DMS153 (cell line): ENCODE measurements around the gene KCNK18.
"Not testable (repeated sequence)": the region's sequence is repeated elsewhere in the genome, so short reads cannot be mapped to it uniquely, and the experiment has no call there.

Experiments
- DNase-seq: peaks from one replicate; lab custom pipeline; 2025; lab: John Stamatoyannopoulos, UW

The KCNK18 gene

DNA sequence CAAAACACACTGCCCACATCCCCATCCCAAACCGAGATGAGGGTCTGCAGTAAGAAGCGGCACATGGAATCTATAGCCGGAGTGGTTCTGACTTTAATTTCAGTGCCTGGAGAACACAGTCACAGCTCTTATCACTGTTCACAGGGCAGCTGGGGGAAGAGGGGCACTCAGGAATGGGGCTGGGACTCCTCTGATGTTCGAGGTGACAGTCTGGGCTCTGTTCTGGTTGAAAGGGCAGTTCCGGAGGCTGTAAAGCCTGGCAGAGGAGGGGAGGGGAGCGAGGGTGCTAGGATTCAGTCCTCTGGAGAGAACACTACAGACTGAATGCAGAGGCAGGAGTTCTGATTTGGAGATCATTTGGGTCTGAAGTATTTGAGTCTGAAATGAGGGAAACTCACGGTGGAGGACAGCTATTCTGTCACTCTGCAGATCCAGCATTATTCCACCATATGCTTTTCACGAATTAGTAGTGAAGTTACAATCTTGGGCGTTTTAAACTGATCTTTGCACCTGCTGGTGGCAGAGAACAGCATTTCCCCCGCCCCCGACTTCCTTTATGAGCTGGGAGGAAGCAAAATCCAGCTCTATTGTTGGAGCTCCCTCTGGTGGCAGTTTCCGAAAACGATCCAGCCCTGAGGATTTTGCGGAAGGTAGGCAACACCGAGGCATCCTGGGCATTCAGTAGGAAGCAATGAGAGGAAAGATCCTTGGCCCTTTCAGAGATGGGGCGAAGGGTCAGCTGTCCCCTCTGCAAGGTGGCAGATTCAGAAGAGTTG lies 22.7 kb upstream of the KCNK18 start:
- DNase-seq, result peak; percentile 51

DNA sequence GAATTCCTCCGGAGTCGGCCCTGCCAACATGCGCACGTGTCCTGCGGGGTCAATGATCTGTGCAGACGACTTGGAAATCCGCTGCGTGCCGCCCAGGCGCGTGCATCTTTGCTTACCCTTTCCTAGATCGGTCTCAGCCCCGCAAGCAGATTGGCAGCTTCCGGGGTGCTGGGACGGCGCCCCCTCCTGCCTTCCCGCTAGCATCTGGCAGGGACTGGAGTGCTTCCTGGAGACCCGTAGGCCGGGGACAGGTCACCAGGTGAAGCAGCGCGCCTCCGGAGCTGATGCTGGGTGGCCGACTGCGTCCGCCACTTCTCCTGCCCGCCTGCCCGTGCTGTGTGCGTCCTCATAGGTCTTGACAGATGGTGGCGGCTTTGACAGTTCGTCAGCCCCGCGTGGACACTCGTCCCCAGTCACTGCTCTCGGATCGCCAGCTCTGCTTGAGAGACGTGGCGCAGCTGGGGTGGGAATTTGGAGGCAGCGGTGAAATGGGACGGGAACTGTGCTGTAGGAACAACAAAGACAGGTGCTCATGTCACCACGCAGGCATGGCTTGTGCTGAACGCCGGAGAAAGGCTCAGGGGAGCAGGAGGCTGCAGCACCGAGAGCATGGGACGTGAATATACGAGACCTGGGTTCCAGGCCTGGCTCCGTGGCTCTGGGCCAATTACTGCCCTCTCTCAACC lies 21.9 kb upstream of the KCNK18 start:
- no peak for DNase-seq

DNA sequence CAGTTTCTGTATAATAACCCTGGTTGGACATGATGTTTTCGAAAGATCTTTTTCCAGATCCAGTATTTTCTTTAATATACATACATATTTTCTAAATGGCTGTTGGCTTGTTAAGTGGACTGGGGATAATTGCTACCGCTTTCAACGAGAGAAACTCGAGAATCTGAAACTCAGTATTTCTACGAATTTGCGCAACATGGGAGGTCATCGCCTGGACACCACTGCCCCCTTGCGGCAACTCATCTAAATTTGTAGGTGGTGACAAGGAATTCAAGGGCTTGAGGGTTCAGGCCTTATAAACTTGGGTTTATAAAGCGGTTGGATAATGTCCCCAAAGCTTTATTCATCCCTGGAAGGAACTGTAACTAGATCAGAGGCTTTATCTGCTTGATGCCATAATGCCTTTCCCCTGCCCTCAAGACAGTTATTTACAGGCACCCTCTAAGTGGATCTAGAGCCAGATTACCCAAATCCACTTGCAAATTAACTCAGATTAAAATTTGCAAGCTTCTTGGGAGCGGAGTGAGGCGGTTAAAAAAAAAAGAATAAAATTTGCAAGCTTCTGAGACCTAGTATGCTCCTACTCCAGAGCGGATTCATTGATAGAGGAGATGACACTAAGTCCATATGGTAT lies 21.3 kb upstream of the KCNK18 start:
- DNase-seq, result no peak

DNA sequence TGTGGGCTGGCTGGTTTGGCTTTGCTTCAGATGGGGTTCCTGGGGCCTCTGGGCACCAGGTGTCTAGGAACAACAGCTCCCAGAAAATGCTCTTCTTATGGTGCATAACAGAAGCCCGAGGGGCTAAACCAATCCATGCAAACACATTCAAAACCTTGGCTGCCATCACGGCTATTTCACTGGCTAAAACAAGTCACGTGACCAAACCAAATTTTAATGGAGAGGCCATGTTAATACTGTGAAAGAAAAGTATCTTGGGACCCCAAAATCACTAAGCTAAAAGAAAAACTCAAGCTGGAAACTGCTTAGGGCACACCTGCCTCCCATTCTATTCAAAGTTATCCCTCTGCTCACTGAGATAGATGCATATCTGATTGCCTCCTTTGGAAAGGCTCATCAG lies 19.1 kb upstream of the KCNK18 start:
- DNase-seq, result no peak

DNA sequence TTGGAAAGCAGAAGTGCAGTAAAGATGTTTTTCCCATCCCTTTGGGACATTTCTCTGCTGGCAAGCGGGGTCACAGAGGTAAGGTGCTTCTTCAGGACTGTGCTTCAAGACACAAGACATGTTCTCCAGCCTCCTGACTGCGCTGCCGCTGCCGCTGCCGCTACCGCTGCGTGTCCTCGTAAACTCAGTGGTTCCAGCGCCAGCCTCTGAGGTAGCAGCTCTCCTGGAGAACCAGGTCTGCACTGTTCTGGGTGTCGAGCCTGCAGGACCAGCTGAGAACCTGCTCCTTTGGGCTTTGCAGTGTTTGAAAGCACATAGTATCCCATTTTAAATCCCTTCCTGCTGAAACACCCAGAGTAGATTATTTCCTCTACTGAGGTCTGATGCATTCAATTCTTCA lies 13.0 kb upstream of the KCNK18 start:
- no peak for DNase-seq

DNA sequence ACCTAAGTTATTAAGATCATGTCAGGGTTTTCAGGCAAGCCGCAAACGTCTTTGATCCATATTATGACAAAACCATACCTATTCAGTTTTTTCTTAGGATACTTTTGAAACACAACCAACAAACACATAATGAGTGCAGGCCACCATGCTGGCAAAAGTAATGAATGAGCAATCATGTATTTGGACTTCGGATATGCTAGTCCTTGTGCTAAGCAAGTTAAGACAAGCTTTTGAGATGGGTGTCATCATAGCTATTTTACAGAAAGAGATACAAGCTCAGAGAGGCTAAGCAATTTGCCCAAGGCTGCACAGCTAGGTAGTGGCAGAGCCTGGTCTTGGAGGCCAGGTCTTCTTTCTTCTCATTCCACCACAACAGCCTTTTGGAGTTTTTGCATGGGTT lies 12.5 kb upstream of the KCNK18 start:
- no peak for DNase-seq

DNA sequence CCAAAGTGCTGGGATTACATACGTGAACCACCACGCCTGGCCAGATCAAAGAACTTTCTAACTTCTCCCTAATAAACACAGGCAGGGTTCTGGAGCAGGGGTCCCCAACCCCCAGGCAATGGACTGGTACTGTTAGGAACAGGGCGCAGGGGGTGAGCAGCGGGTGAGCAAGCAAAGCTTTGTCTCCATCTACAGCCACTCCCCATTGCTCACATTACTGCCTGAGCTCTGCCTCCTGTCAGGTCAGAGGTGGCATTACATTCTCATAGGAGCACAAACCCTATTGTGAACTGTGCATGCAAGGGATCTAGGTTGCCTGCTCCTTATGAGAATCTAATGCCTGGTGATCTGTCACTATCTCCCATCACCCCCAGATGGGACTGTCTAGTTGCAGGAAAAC lies 11.5 kb upstream of the KCNK18 start:
- DNase-seq, result not testable (repeated sequence)

DNA sequence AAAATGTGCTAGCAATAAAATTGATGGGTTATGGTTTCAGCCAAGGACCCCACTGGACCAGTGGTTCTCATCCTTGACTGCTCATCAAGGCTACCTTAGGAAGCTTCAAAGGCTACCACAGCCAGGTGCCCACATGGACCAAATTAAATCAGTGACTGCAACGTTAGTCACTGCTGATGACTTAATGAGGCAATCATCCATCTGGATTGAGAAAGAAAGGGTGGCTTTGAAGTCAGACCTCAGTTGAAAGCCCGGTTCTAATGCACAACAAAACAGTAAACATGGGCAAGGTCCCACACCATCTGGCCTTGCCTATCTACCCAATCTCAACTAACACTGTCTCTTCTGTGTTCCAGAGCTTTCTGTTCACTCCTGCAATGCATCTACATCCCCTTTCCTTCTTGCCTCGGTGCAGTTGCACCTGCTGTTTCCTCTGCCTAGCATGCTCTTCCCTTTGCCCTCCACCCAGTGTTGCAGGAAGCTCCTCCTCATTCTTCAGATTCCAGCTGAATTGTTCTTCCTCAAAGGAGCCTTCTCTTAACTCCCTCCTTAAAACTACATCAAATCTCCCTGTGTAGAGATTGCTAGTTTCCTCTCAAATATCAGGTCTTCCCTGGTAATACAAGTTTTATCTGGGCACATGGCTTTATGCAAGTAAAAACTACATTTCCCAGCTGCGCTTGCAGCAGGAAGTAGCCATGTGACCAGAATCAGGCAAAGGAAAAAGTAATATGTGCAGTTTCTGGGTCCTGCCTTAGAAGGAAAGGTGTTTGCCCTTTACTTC lies 10.3 kb upstream of the KCNK18 start:
- no peak for DNase-seq

DNA sequence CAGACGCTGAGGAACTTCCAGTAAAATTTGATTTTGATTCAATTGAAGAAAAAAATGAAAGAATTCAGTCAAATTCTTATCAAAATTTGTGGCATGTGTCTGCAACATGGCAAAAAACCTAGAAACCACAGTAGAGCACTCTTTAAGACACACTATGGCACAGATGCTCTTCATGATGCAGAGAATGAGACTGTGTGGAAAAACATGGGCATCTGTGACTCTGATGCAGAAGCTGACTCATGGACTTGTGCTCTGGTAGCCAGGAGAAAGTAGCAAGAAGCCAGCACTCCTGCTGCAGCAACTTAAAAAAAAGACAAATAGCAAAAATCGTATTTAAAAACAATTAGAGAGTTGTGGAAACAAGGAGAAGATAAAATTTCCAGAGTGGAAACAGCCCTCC lies 8.9 kb upstream of the KCNK18 start:
- no peak for DNase-seq

DNA sequence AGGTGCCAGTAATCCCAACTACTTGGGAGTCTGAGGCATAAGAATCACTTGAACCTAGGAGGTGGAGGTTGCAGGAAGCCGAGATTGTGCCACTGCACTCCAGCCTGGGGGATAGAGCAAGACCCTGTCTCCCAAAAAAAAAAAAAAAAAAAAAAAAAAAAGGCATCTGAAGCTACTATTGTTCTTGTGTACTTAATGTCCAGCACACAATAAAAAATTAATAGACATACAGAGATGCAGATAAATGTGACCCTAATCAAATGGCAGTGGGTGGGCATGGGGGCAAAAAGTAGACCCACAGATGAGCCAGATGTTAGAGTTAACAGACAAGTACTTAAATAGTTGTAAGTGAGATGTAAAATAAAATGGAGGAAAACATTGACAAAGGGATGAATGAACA lies 7.7 kb upstream of the KCNK18 start:
- no peak for DNase-seq

DNA sequence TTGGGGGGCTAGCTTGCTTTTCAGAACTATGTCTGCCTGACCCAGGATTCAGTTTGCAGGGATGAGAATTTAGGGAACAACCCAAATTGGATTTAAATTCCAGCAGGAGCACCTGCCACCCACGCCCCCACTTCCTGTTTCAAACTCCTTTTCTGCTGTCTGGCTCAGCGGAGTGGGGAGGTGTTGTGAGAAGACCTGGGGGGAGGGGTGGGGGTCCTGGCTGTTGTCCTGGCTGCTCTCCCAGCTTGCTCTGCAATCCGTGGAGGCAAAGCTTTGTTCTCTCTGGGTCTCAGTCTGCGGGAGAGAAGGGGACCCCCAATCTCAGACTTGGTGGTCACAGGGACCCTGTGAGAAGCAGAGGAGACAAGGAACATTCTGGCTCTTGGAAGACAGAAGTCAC lies 799 bp downstream of the KCNK18 start:
- DNase-seq, result no peak

DNA sequence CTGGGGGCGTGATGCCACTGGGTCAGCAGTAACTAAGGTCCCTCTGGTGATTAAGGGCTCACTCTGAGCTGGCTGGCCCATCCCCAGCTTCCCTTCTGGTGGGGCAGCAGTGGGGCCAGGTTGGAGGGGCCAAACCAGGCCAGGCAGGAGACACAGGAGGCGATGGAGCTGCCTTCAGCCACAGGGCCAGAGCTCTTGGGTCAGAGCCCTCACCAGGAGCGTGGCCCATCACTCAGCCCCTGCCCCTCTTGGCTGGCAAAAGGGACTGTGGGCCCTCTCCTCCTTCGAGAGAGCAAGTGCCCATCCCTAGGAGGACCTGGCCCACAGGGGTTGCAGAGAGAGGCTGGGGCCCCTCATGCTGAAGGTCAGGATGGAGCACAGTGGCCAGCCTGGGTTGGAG lies 4.5 kb downstream of the KCNK18 start:
- DNase-seq, result no peak

DNA sequence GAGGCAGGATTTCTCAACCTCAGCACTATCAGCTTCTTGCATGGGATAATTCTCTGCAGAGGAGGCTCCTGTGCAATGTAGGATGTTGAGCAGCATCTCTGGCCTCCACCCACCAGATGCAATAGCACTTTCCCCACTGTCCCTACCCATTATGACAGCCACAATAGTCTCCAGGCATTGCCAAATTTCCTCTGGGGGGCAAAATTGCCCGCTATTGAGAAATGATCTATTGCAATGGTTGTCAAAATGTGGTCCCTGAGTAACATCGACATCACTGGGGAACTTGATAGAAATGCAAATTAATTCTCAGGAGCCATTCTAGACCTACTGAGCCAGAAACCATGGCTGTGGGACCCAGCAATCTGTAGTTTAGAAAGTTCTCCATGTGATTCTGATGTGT lies 7.0 kb downstream of the KCNK18 start:
- DNase-seq, result no peak

DNA sequence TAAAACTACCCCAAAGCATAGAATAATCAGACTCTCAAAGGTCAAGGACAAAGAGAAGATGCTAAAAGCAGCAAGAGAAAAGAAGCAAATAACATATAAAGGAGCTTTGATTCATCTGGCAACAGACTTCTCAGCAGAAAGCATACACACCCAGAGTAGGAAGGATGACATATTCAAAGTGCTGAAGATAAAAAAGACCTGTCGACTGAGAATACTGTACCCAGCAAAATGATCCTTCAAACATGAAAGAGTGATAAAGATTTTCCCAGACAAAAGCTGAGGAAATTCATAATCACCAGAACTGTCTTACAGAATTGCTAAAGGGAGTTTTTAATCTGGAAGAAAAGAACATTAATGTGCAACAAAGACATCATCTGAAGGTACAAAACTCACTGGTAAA lies 14.9 kb downstream of the KCNK18 start:
- DNase-seq, result no peak

DNA sequence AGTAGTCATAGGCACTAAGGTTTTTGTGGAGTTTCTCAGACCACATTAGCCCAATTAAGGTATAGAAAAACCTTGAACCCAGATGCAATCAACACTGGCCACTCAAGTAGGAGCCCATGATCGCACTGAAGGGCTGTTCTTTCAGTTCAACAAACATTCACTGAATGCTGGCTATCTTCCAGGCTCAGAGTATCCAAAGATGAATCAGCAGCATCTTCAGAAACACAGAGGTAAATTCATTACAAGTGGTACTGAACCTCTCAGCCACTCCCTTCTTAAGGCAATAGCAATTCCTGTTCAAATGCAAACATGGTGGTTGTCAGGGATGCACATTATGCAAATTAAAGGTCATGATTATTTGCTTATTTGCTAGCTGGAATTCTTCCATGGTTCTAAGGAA lies 17.1 kb downstream of the KCNK18 start:
- DNase-seq, result no peak

DNA sequence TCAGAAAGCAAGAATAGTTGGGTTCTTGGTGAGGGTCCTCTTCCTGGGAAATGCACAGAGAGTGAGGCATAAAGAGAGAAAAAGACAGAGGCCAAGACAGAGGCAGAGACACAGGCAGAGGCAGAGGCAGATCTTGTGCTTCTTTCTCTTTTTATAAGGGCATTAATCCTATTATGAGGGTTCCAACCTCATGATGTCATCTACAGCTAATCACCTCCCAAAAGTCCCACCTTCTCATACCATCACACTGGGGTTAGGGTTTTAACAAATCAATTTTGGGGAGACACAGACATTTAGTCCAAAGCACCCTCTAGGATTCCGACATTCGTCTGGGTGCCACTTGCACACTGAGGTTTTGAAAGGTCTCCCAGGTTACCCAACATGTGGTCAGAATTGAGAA lies 17.8 kb downstream of the KCNK18 start:
- DNase-seq, result no peak

DNA sequence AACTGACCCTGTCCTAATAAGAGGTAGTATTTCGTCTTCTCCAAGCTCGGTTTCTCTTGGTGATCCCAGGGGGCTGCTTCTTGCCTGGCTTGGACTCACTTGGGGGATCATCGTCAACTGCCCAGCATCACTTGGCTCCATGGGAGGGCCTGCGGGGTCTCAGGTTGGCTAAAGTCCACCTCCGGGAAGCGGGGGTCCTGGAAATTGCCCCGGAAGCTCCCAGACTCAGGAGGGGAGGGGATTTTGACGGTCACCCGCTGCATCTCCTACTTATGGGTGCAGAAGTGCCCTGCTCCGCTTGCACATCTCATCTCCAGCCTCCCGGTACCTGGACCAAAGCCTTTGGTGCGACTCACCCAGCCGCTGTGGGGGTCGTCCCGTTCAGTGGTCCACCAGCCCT lies 18.7 kb downstream of the KCNK18 start:
- DNase-seq, result no peak

DNA sequence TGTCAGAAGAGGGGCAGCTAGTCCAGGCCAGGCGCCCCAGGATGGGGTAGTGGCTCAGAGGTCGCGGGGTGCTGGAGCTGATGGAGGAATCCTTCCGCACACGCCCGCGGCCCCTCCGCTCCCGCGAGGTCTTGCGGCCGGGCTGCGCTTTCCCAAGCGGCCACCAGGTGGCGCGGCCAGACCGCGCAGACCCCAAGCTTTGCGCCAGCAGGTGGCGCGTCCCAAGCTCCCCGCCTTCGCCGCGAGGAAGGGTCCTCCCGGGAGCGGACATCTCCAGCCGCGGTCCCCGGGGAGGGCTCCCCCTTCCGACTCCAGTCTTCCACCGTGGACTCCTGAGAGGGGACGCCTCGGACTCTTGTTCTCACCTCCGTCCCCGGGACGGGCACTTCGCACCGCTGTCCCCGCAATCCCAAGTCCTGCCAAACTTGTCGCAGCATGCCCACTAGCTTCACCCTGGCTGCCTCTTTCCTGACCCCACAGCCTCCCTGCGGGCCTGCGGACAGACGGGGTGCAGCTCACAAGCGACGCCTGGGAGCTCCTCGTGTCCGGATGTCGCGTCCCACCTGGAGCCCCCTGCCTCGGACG lies 19.4 kb downstream of the KCNK18 start:
- DNase-seq, result peak; percentile 40

DNA sequence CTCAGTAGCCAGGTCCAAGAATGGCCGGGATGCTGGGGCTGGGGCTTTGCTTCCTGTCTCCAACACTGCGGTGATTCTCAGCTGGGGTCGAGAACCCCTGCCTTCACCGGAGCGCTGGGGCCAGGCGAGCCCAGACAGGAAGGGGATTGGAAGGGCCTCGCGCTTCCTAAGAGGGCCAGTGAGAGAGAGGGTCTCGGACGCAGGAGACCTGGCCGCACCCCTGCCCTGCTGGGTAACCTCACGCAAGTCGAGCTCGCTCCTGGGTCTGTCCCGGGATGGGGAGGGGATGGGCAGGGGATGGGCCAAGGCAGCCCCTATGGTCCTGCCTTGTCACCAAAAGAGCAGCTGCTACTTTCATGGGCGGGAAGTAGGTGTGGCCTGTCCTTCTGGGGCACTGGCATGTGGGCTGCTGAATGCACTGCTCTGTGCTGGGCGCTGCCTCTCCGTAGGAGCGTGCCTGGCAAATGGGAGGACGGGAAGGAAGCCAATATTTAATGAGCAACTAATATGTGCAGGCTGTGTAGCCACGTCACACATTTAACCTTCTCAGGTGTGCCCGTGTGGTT lies 20.0 kb downstream of the KCNK18 start:
- no peak for DNase-seq

DNA sequence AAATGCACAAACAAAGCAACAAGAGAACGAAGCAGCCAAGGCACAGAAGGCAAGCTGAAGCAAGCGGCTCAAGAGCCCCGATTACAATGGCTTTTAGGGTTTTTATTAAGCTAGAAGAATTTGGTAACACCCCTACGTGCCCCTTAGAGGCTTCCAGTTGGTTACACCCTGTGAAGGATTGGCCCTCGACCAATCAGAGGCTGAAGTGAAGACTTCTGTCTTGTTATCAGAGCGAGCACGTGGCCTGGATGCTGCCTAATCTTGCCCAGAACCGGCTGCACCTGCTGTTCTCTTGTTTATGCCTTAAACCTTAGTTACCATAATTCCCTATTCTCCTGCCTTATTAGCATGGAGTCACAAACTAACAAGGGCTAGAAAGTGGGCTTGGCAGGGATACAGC lies 21.4 kb downstream of the KCNK18 start:
- no peak for DNase-seq

DNA sequence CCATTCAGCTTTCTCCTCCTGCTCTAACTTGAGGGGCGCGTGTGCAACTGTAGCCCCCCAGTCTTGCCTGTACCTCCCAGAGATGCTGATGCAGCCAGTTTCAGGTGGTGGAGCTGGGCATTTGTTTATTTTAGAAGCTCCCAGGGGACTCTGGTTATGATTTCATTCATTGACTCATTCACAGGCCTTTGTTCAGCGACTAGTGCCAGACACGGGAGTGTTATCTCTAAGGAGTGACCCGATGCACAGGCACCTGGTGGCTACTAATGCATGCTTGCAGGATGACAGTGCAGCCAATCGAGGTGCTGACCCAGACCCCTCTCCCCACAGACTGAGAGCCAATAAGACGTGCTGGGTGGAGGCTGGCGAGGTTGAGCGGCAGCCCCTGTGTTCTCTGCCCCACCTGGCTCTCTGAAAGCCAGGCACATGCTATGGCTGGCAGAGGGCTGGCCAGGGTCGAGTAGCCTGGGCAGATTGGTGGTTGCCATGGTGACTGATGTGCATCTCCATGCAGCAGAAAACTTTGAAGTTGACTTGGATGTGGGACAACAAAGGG lies 23.9 kb downstream of the KCNK18 start:
- DNase-seq, result peak; percentile 92

DNA sequence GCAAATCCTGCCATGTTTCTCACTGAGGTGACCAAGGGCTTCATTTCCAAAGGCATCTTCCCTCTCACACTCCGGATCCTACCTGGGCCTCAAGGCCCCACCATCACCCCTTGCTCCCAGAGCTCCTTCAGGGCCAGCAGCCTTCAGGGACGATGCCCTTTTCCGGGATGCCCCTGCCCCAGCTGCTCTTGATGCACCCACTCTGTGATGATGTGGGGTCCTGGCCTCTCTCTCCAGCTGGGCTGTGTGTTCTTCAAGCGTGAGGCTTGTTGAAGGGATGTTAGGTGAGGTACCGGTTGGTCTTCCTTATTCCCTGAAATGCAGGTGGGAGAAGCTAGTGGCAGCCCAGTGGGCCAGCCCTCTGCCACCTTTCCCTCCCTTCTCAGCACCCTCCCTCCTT lies 25.3 kb downstream of the KCNK18 start:
- no peak for DNase-seq
